ENCODE data around the gene NCOA5. TPM values are rescaled to one million over a fixed set of nuclear protein-coding genes. Genes with fewer than 3 reads are reported as not detected.
A peak's percentile ranks its signal among the peaks of the same experiment; 100 is the strongest.

NCOA5 gene
- total RNA-seq, 1 experiment from 2014 or later, result 52.5 TPM

DNA sequence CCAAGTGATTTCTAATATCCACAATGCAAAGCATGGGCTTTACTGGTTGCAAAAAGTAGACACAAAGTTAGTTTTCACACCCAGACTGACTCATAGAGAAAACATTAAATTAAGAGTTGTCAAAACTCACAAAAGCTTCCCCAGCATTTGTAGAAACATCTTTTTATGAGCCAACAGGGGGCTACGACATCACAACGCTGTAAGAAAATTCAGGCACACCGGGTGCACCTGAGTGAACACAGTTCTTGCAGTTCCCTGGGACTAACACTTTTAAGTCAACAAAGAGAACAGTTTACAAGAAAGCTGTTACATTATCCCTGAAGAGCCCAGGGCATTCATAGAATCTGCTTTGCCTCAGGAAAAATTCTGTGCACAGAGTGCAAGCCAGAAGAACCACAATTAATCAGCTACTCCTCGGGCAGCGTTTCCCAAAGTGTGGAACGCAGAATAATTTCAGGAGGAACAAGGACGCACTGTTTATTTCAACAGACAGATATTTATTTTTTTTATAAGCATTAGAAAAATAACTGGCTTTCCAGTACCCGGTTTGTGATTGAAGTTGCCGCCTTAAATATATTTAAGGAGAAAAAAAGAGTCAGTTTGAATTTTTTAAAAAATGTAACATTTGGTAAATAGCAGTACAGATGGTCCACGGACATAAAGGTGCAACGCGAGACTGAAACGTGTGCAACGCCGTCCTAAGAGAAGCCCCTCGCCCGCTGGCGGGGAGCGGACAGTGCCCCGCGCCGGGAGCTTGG lies 1.2 kb downstream of the NCOA5 start:
- no peaks in the 10 kb centered on the region for H3K9me3 ChIP-seq
- H3K4me3 ChIP-seq (ENCODE audit: low read depth, low read length), result peak overlapping the region; percentile 94
- no peaks in the 10 kb centered on the region for H3K36me3 ChIP-seq (ENCODE audit: control insufficient read depth, insufficient read depth, low read length)
- peak in 1 of 2 experiments; percentile 39 for DNase-seq
- H3K4me1 ChIP-seq, result peaks cover 30% of the 10 kb centered on the region
- intact Hi-C loops (cut with micrococcal nuclease; ENCODE audit: unreplicated experiment), result loop anchor here (1.0 kb wide), 1 partner anchor 74 kb away; no protein-coding TSS in a partner anchor
- Mint-ChIP-seq H3K27ac (ENCODE audit: unreplicated experiment) (peak overlapping the region; percentile 87), H3K4me1 (ENCODE audit: low read depth, unreplicated experiment) (peaks cover 40% of the 10 kb centered on the region), H3K4me3 (ENCODE audit: unreplicated experiment) (peak overlapping the region; percentile 83), H3K36me3 (ENCODE audit: insufficient read depth, unreplicated experiment) (peaks cover 18% of the 10 kb centered on the region), H3K27me3 (ENCODE audit: insufficient read depth, unreplicated experiment) (peaks cover 2% of the 10 kb centered on the region), H3K9me3 (ENCODE audit: unreplicated experiment) (no peaks in the 10 kb centered on the region)
- ChIA-PET POLR2A (interaction anchor here (0.6 to 1.0 kb wide), 4 partner anchors 10 to 626 kb away, joined by 3 read pairs; no protein-coding TSS in a partner anchor), CTCF (interaction anchor here (0.6 to 1.6 kb wide), 11 partner anchors 66 to 785 kb away, joined by 3 to 6 read pairs (median 3); no protein-coding TSS in a partner anchor)
- BruUV-seq (replicated peaks), result no TSS peak
- H3K27me3 ChIP-seq (replicated peaks; ENCODE audit: control insufficient read depth, insufficient read depth, low read length), result no peaks in the 10 kb centered on the region
- TF ChIP-seq, protein P1, sequence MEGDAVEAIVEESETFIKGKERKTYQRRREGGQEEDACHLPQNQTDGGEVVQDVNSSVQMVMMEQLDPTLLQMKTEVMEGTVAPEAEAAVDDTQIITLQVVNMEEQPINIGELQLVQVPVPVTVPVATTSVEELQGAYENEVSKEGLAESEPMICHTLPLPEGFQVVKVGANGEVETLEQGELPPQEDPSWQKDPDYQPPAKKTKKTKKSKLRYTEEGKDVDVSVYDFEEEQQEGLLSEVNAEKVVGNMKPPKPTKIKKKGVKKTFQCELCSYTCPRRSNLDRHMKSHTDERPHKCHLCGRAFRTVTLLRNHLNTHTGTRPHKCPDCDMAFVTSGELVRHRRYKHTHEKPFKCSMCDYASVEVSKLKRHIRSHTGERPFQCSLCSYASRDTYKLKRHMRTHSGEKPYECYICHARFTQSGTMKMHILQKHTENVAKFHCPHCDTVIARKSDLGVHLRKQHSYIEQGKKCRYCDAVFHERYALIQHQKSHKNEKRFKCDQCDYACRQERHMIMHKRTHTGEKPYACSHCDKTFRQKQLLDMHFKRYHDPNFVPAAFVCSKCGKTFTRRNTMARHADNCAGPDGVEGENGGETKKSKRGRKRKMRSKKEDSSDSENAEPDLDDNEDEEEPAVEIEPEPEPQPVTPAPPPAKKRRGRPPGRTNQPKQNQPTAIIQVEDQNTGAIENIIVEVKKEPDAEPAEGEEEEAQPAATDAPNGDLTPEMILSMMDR (IDR thresholded peaks at IDR 0.05; ENCODE audit: insufficient read depth in 1 of 2, low read depth in 1 of 2, low read length in 1 of 2, severe bottlenecking in 1 of 2, unreplicated experiment in 1 of 2), result no peak

DNA sequence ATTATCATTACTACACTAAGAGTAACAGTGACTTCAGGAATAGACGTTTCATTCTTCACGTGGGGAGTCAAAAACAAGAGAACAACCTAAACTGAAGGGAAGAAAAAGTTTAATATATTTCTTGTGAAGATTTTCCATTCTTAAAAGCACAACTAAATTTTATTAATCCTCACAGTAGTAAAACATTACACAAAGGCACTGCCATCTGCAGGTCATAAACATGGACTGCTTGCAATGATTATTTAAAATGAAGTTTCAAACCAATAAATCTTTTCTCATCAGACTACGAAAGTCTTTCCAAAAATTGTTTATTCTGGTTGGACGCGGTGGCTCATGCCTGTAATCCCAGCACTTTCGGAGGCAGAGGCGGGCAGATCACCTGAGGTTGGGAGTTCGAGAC lies 2.6 kb downstream of the NCOA5 start:
- peaks cover 18% of the 10 kb centered on the region for H3K36me3 Mint-ChIP-seq (ENCODE audit: insufficient read depth, unreplicated experiment)
- no peaks in the 10 kb centered on the region for H3K36me3 ChIP-seq (ENCODE audit: control insufficient read depth, insufficient read depth, low read length)
- peaks cover 30% of the 10 kb centered on the region for H3K4me1 ChIP-seq
- peaks cover 40% of the 10 kb centered on the region for H3K4me1 Mint-ChIP-seq (ENCODE audit: low read depth, unreplicated experiment)
- H3K4me3 Mint-ChIP-seq (ENCODE audit: unreplicated experiment), result peak overlapping the region; percentile 12
- H3K27me3 Mint-ChIP-seq (ENCODE audit: insufficient read depth, unreplicated experiment), result no peaks in the 10 kb centered on the region
- no peaks in the 10 kb centered on the region for H3K9me3 ChIP-seq
- intact Hi-C loops (cut with micrococcal nuclease; ENCODE audit: unreplicated experiment), result loop anchor here (2.0 kb wide), 1 partner anchor 64 kb away; no protein-coding TSS in a partner anchor
- TF ChIP-seq, protein P1 (IDR thresholded peaks at IDR 0.05; ENCODE audit: insufficient read depth in 1 of 2, low read depth in 1 of 2, low read length in 1 of 2, severe bottlenecking in 1 of 2, unreplicated experiment in 1 of 2), result peak; percentile 37 to 40
- ChIA-PET POLR2A (no interaction called here), CTCF (no interaction called here)
- no peaks in the 10 kb centered on the region for H3K27me3 ChIP-seq (replicated peaks; ENCODE audit: control insufficient read depth, insufficient read depth, low read length)
- no peak overlapping the region for H3K27ac Mint-ChIP-seq (ENCODE audit: unreplicated experiment)
- H3K4me3 ChIP-seq (ENCODE audit: low read depth, low read length), result no peak overlapping the region
- H3K9me3 Mint-ChIP-seq (ENCODE audit: unreplicated experiment), result no peaks in the 10 kb centered on the region
- no peak for DNase-seq
- no TSS peak for BruUV-seq (replicated peaks)

DNA sequence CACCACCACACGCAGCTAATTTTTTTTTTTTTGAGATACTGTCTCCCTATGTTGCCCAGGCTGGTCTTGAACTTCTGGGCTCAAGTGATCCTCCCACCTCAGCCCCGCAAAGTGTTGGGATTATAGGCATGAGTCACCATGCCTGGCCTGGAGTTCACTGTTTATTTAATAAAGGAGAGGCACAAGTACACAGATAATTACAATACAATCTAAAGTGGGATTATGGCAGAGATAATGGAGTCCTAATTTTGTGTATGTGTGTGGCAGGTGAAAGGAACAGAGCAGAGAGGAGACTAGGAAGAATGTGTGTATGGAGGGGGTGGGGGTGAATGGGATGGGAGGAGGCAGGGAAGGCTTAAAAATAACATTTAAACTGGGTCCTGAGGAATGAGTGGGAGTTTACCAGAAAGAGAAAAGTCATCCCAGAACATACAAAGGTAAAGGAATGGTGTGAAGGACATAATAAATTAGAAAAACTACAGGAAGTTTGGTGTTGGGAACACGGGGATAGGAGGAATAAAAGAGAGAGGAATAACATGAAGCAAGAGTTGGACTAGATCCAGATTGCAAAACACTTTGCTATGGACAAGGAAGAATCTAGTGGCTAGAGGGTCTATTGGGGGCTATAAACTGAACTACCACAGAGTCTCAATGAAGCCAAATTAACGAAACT lies 4.4 kb downstream of the NCOA5 start:
- TF ChIP-seq, protein P1 (IDR thresholded peaks at IDR 0.05; ENCODE audit: insufficient read depth in 1 of 2, low read depth in 1 of 2, low read length in 1 of 2, severe bottlenecking in 1 of 2, unreplicated experiment in 1 of 2), result no peak
- intact Hi-C loops (cut with micrococcal nuclease; ENCODE audit: unreplicated experiment), result loop anchor here (1.0 kb wide), 1 partner anchor 113 kb away; the partner anchor contains the start of gene ZNF335
- Mint-ChIP-seq H3K9me3 (ENCODE audit: unreplicated experiment) (no peaks in the 10 kb centered on the region), H3K27me3 (ENCODE audit: insufficient read depth, unreplicated experiment) (no peaks in the 10 kb centered on the region), H3K27ac (ENCODE audit: unreplicated experiment) (peak overlapping the region; percentile 4), H3K4me3 (ENCODE audit: unreplicated experiment) (peak overlapping the region; percentile 9), H3K36me3 (ENCODE audit: insufficient read depth, unreplicated experiment) (peaks cover 12% of the 10 kb centered on the region), H3K4me1 (ENCODE audit: low read depth, unreplicated experiment) (peaks cover 38% of the 10 kb centered on the region)
- Histone ChIP-seq H3K4me1 (peaks cover 30% of the 10 kb centered on the region), H3K36me3 (ENCODE audit: control insufficient read depth, insufficient read depth, low read length) (no peaks in the 10 kb centered on the region), H3K9me3 (no peaks in the 10 kb centered on the region), H3K4me3 (ENCODE audit: low read depth, low read length) (no peak overlapping the region), H3K27me3 (replicated peaks; ENCODE audit: control insufficient read depth, insufficient read depth, low read length) (no peaks in the 10 kb centered on the region)
- CTCF ChIA-PET, result interaction anchor here (1.1 kb wide), 1 partner anchor 77 kb away, joined by 3 read pairs; the partner anchor contains the start of gene MMP9
- peak; percentile 72 to 77 for DNase-seq
- POLR2A ChIA-PET, result no interaction called here
- BruUV-seq (replicated peaks), result no TSS peak

All from Caco-2 (cell line).